SK-N-SH treated with all-trans-retinoic acid at 6 μM for 48 hours (cell line): ENCODE data around the gene AIP.

ENCODE experiments used
- CREB5 ChIP-seq: fragments of 250-450 bp; sonication (Bioruptor Pico); IDR thresholded peaks from 2 replicates; pipeline ENCODE4 v1.5.1; 2020; ENCODE audit warnings: low read depth, mild to moderate bottlenecking, moderate library complexity
- CSDC2 ChIP-seq: fragments of 250-450 bp; sonication (Bioruptor Pico); IDR thresholded peaks from 2 replicates; pipeline ENCODE4 v1.5.0; 2020; ENCODE audit warnings: mild to moderate bottlenecking, moderate library complexity
- GLIS3 ChIP-seq: fragments of 250-450 bp; sonication (Bioruptor Pico); IDR thresholded peaks from 2 replicates; pipeline ENCODE4 v1.5.0; 2020; ENCODE audit warnings: mild to moderate bottlenecking, moderate library complexity
- ISL1 ChIP-seq: fragments of 250-450 bp; sonication (Bioruptor Pico); IDR thresholded peaks from 2 replicates; pipeline ENCODE4 v2.1.2; 2022; ENCODE audit warnings: mild to moderate bottlenecking, moderate library complexity
- OSR1 ChIP-seq: fragments of 250-450 bp; sonication (Bioruptor Pico); IDR thresholded peaks from 2 replicates; pipeline ENCODE4 v1.8.0; 2022; ENCODE audit warnings: moderate library complexity, mild to moderate bottlenecking, inconsistent platforms
- PATZ1 ChIP-seq: fragments of 250-450 bp; sonication (Bioruptor Pico); IDR thresholded peaks from 2 replicates; pipeline ENCODE4 v1.8.0; 2020; ENCODE audit warnings: mild to moderate bottlenecking, moderate library complexity, borderline replicate concordance
- POU6F1 ChIP-seq: fragments of 250-450 bp; sonication (Bioruptor Pico); IDR thresholded peaks from 2 replicates; pipeline ENCODE4 v1.8.0; 2021; ENCODE audit warnings: low read depth, mild to moderate bottlenecking, moderate library complexity, borderline replicate concordance
- RARB ChIP-seq: fragments of 250-450 bp; sonication (Bioruptor Pico); IDR thresholded peaks from 2 replicates; pipeline ENCODE4 v1.8.0; 2021; ENCODE audit warnings: mild to moderate bottlenecking, moderate library complexity
- ZFP30 ChIP-seq: fragments of 450-650 bp; formaldehyde crosslinking; IDR thresholded peaks from 2 replicates; pipeline ENCODE4 v1.5.0; 2022; ENCODE audit warnings: mild to moderate bottlenecking, moderate library complexity
- ZNF70 ChIP-seq: fragments of 450-650 bp; formaldehyde crosslinking; IDR thresholded peaks from 2 replicates; pipeline ENCODE4 v1.5.0; 2020; ENCODE audit warnings: mild to moderate bottlenecking, moderate library complexity
- ZNF8 ChIP-seq: fragments of 450-650 bp; formaldehyde crosslinking; IDR thresholded peaks from 2 replicates; pipeline ENCODE4 v1.5.0; 2020; ENCODE audit warnings: mild to moderate bottlenecking, moderate library complexity

- TF ChIP-seq CREB5 (CRISPR knock-in tag) = no peak
- TF ChIP-seq ZFP30 (CRISPR knock-in tag) = no peak
- no peak for TF ChIP-seq PATZ1 (CRISPR knock-in tag)
- no peak for TF ChIP-seq OSR1 (CRISPR knock-in tag)
- no peak for TF ChIP-seq GLIS3 (CRISPR knock-in tag)
- TF ChIP-seq RARB (CRISPR knock-in tag) = no peak
- no peak for TF ChIP-seq ISL1 (CRISPR knock-in tag)
- no peak for TF ChIP-seq ZNF70 (CRISPR knock-in tag)
- no peak for TF ChIP-seq ZNF8 (CRISPR knock-in tag)
- TF ChIP-seq CSDC2 (CRISPR knock-in tag) = no peak
- TF ChIP-seq POU6F1 (CRISPR knock-in tag) = no peak
Measured at GRCh38 chr11:67499808-67500483, 17.1 kb downstream of the AIP start.
